ENCODE measurements around the gene CDAN1. TPM values are rescaled to one million over a fixed set of nuclear protein-coding genes. Genes with fewer than 3 reads are reported as not detected.
A peak's percentile ranks its signal among the peaks of the same experiment; 100 is the strongest.

The CDAN1 gene
- total and polyA plus RNA-seq, 7 donors: 3.7 to 7.9 (median 5.2) TPM

DNA sequence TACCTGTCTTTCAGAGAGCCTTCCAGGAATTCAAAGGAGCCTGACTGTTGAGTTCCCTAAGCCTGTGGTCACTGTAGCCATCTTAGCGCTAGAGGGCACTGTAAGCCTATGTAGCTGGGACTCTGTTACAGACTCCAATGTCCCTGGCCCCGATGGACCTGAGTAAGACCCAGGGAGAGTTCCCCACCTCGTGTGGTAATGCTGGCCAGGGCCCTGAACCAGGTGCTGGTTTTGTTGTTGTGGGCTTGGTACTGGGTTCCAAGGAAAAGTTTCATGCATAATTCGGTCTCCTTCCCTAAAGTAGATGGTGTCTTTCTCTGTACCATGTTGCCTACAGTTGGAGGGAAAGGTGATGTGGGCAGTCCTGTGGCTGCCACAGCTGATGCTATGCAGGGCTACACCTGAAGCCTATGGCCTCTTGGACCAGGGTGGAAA, 32.4 kb downstream of the CDAN1 start:
- Histone ChIP-seq H3K4me3 (no peak overlapping the region), H3K4me1 (no peaks in the 10 kb centered on the region), H3K36me3 (ENCODE audit: insufficient read depth in 1 of 2, low read depth in 1 of 2) (no peaks in the 10 kb centered on the region), H3K27me3 (ENCODE audit: insufficient read depth in 3 of 3, low read length in 2 of 3) (no peaks in the 10 kb centered on the region), H3K27ac (no peak overlapping the region), H3K9me3 (peaks cover 7% of the 10 kb centered on the region)
- 28 to 31% (median 31%) methylated on average over 4 of the region's 4 CpGs for WGBS, 3 donors
- TF ChIP-seq, protein P1, sequence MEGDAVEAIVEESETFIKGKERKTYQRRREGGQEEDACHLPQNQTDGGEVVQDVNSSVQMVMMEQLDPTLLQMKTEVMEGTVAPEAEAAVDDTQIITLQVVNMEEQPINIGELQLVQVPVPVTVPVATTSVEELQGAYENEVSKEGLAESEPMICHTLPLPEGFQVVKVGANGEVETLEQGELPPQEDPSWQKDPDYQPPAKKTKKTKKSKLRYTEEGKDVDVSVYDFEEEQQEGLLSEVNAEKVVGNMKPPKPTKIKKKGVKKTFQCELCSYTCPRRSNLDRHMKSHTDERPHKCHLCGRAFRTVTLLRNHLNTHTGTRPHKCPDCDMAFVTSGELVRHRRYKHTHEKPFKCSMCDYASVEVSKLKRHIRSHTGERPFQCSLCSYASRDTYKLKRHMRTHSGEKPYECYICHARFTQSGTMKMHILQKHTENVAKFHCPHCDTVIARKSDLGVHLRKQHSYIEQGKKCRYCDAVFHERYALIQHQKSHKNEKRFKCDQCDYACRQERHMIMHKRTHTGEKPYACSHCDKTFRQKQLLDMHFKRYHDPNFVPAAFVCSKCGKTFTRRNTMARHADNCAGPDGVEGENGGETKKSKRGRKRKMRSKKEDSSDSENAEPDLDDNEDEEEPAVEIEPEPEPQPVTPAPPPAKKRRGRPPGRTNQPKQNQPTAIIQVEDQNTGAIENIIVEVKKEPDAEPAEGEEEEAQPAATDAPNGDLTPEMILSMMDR (IDR thresholded peaks at IDR 0.05): peak; percentile 85
- DNase-seq (peak in 1 of 2 donors; percentile 44), ATAC-seq (peak; percentile 90 to 99 (median 96))
- intact Hi-C loops (cut with DNase I): loop anchor here (2.0 to 10.0 kb wide), 2 partner anchors 222 to 500 kb away; no protein-coding TSS in a partner anchor

DNA sequence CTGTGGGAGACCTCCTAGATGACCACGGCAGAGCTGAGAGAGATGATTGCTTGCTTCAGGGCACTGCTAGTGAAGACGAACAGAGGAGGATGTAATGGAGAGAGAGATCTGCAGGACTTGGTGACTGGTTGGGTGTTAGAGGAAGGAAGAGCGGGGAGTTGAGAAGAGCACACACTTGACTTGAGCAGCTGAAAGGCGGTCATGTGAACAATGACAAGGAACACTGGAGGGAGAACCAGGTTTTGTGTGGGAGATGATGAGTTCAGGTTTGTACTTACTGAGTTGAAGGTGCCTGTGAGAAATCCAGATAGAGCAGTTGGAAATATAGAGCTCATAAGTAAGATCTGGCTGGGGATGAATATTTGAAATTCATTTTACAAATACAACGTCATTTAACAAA, 40.3 kb downstream of the CDAN1 start:
- DNase-seq: no peak
- 80 to 90% (median 86%) methylated on average over 5 of the region's 5 CpGs for WGBS, 3 donors
- Histone ChIP-seq H3K9me3 (peaks cover 7% of the 10 kb centered on the region), H3K27me3 (ENCODE audit: insufficient read depth in 3 of 3, low read length in 2 of 3) (no peaks in the 10 kb centered on the region), H3K4me1 (no peaks in the 10 kb centered on the region), H3K36me3 (ENCODE audit: insufficient read depth in 1 of 2, low read depth in 1 of 2) (peaks cover 0 to 34% of the 10 kb centered on the region in 2 donors), H3K27ac (no peak overlapping the region), H3K4me3 (no peak overlapping the region)
- ATAC-seq: no peak
- intact Hi-C loops (cut with DNase I): no loop called here
- TF ChIP-seq, protein P1 (IDR thresholded peaks at IDR 0.05): no peak

DNA sequence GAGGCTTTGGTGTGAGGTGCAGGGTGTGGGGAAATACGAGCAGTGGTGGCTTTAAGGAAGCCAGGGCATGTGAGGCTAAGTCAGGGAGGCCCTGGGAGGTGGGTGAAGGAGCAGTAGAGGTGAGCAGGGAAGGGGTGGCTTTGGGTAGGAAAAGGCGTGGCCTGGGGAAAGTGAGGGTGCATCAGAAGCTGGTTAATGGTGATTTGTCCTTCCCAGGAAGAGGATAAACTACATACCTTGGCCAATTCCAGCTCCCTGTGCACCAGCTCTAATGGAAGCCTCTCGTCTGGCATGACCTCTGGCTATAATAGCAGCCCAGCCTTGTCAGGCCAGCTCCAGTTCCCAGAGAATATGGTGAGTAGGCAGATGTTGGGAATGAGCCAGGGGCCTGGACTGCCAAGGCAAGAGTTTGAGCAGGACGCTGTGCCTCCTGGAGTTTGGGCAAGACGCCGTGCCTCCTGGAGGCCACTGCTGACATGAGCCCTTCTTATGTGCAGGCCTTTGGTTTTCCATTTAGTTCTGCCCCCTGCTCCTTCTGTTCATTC, 41.3 kb downstream of the CDAN1 start:
- Histone ChIP-seq H3K4me1 (no peaks in the 10 kb centered on the region), H3K4me3 (no peak overlapping the region), H3K36me3 (ENCODE audit: insufficient read depth in 1 of 2, low read depth in 1 of 2) (peaks cover 0 to 34% of the 10 kb centered on the region in 2 donors), H3K27me3 (ENCODE audit: insufficient read depth in 3 of 3, low read length in 2 of 3) (no peaks in the 10 kb centered on the region), H3K9me3 (peaks cover 2% of the 10 kb centered on the region), H3K27ac (no peak overlapping the region)
- DNase-seq (no peak), ATAC-seq (no peak)
- TF ChIP-seq, protein P1 (IDR thresholded peaks at IDR 0.05): no peak
- intact Hi-C loops (cut with DNase I): no loop called here
- 59 to 78% (median 59%) methylated on average over 6 of the region's 6 CpGs for WGBS, 3 donors

DNA sequence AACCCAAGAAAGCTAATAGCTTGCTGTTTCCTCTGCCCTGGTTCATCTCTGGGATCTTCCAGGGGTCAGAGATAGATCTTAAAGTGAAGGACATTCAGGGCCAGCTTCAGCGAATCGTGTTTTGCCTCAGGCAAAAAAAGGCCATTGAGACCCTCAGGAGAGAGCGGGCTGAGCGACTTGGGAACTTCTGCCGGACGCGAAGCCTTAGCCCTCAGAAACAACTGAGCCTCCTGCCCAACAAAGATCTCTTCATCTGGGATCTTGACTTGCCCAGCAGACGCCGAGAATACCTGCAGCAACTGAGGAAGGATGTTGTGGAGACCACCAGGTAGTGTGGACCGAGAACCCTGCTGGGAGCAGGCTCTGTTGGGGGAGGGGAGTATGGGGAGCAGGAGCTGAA, 42.5 kb downstream of the CDAN1 start:
- Histone ChIP-seq H3K27ac (no peak overlapping the region), H3K36me3 (ENCODE audit: insufficient read depth in 1 of 2, low read depth in 1 of 2) (peaks cover 0 to 38% of the 10 kb centered on the region in 2 donors)

More for the DNA sequence above, 42.5 kb downstream of the CDAN1 start:
- ATAC-seq: no peak
- no peaks in the 10 kb centered on the region for H3K27me3 ChIP-seq (ENCODE audit: insufficient read depth in 3 of 3, low read length in 2 of 3)
- intact Hi-C loops (cut with DNase I): no loop called here
- no peaks in the 10 kb centered on the region for H3K9me3 ChIP-seq
- WGBS, 3 donors: 97 to 98% (median 98%) methylated on average over 10 of the region's 10 CpGs
- H3K4me3 ChIP-seq: no peak overlapping the region
- TF ChIP-seq, protein P1 (IDR thresholded peaks at IDR 0.05): no peak
- no peaks in the 10 kb centered on the region for H3K4me1 ChIP-seq
- no peak for DNase-seq
